Vagina (tissue), 2 donors: ENCODE results near the gene DDX51. TPM values are rescaled to one million over a fixed set of nuclear protein-coding genes. Genes with fewer than 3 reads are reported as not detected.

Experiments used
- DNase-seq, 2 donors: peaks; one replicate each; pipeline ENCODE4 v3.0.0-alpha.2; 2017; ENCODE audit errors: extremely low spot score in 2 of 2
- H3K27ac ChIP-seq: fragments of 200-600 bp; sonication (generic); one replicate; pipeline ENCODE4 v1.5.1; 2019
- H3K27me3 ChIP-seq: fragments of 200-600 bp; sonication (generic); one replicate; pipeline ENCODE4 v1.5.1; 2019
- H3K36me3 ChIP-seq, 2 donors: fragments of 200-600 bp; sonication (generic); one replicate each; pipeline ENCODE4 v1.5.1; 2017 to 2019
- H3K4me1 ChIP-seq: fragments of 200-600 bp; sonication (generic); one replicate; pipeline ENCODE4 v1.5.1; 2019
- H3K4me3 ChIP-seq, 2 donors: fragments of 200-600 bp; sonication (generic); 1 replicate in 1 of 2; 2 replicates in 1 of 2; pipeline ENCODE4 v1.5.1; 2016 to 2019
- H3K9me3 ChIP-seq: fragments of 200-600 bp; sonication (generic); one replicate; pipeline ENCODE4 v1.5.1; 2019
- POLR2A ChIP-seq, 2 donors: fragments of 450-650 bp; IDR thresholded peaks; one replicate each; pipeline ENCODE4 v1.6.1; 2017; ENCODE audit warnings: antibody characterized with exemption in 2 of 2, mild to moderate bottlenecking in 2 of 2, moderate library complexity in 2 of 2
- POLR2AphosphoS5 ChIP-seq, 2 donors: sonication (generic); formaldehyde crosslinking; IDR thresholded peaks; one replicate each; pipeline ENCODE4 v1.9.0; 2017; ENCODE audit warnings: antibody characterized with exemption in 2 of 2, mild to moderate bottlenecking in 2 of 2, low read depth in 1 of 2; ENCODE audit not compliant: insufficient read depth in 1 of 2
- intact Hi-C: fragments of 100-400 bp; cut with DNase I; formaldehyde crosslinking; loops from one replicate; pipeline ENCODE4 v1.15.1; 2023
- total RNA-seq: library from RNA; depleted of rRNA; stranded (reverse); fragments of >200 nt; gene quantifications from one replicate; pipeline ENCODE4 v1.2.3, GENCODE V29; 2016
- TF ChIP-seq, protein P1 (sequence below), 3 experiments: fragments of 450-650 bp in 2 of 3; fragments of 200-600 bp in 1 of 3; sonication (generic) in 1 of 3; IDR thresholded peaks; one replicate each; pipeline ENCODE4 v1.5.1; 2017 to 2019; ENCODE audit warnings: antibody characterized with exemption in 3 of 3, mild to moderate bottlenecking in 2 of 3, moderate library complexity in 2 of 3

DDX51 gene
- total RNA-seq, 1 donor from 2014 or later = 11.3 TPM

DNA sequence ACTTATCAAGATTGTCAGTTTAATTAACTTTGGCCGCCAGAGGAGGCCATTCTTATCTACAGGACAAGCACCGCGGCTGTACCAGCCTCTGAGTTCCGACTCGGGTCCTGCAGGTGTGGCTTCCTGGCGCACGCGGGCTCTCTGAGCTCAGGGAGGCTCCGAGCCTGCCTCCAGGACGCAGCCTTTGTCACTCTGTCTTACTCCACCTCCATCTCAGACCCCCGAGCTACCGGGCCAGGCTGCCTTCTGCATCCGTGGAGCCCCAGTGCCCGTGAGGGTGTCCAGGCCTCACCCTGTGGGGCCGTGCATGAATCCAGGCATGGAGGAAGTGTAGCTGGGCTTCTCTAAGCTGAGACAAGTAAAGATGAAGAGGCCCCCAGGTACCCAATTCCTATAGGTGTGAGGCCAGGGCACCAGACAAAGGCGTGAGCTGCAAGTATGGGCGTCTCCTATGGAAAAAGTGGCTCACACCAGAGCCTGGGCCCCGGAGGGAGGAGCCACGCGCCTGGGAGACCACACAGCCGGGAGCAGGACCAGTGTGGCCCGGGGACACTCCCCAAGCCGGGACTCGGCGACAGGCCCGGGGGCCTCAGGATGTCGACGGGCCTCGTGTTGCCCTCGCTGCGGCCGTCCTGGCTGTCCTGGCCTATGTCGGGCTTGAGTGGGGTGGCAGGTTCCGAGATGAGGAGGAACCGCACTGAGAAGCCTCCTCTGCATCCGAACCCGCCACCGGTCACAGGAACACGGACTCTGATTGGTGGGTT is 42.9 kb upstream of the DDX51 start:
- no peaks in the 10 kb centered on the region for H3K36me3 ChIP-seq
- peaks cover 26% of the 10 kb centered on the region for H3K4me1 ChIP-seq
- H3K4me3 ChIP-seq = no peak overlapping the region
- no peaks in the 10 kb centered on the region for H3K27me3 ChIP-seq
- no peak for DNase-seq
- no peak overlapping the region for H3K27ac ChIP-seq
- intact Hi-C loops = no loop called here
- TF ChIP-seq, protein P1, sequence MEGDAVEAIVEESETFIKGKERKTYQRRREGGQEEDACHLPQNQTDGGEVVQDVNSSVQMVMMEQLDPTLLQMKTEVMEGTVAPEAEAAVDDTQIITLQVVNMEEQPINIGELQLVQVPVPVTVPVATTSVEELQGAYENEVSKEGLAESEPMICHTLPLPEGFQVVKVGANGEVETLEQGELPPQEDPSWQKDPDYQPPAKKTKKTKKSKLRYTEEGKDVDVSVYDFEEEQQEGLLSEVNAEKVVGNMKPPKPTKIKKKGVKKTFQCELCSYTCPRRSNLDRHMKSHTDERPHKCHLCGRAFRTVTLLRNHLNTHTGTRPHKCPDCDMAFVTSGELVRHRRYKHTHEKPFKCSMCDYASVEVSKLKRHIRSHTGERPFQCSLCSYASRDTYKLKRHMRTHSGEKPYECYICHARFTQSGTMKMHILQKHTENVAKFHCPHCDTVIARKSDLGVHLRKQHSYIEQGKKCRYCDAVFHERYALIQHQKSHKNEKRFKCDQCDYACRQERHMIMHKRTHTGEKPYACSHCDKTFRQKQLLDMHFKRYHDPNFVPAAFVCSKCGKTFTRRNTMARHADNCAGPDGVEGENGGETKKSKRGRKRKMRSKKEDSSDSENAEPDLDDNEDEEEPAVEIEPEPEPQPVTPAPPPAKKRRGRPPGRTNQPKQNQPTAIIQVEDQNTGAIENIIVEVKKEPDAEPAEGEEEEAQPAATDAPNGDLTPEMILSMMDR (IDR thresholded peaks at IDR 0.05) = no peak
- peaks cover 9% of the 10 kb centered on the region for H3K9me3 ChIP-seq

DNA sequence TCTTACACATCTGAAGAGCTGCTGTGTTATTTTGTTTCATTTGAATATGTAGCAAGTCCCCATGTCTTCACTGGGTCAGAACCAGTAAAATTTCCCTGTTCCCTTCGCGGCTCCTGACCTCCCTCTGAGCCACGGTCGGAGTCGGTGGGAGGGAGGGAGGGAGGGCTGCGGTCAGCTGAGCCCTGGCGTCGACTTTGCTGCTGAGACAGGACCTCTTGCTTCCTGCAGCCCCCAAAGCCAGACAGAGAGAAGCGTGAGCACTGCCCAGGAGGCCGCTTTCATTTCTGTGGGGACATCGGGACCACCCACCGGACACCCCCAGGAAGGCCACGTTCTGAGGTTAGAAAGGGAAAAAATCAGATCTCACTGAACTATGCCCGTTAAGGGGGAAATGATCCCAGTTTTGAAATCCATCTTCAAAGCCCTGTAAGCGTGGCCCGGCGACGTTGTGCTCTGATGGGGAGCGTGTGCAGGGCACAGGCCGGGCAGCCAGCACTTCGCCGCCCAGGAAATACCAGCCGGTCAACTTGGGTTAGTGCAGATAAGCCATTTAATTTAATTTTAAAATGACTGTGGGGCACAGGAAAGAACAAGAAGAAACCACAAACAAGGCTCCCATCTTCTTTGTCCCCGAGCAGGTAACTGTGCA is 42.2 kb upstream of the DDX51 start:
- Histone ChIP-seq H3K4me1 (peaks cover 23% of the 10 kb centered on the region), H3K27me3 (no peaks in the 10 kb centered on the region), H3K36me3 (no peaks in the 10 kb centered on the region), H3K9me3 (peaks cover 9% of the 10 kb centered on the region), H3K27ac (no peak overlapping the region), H3K4me3 (no peak overlapping the region)
- intact Hi-C loops = no loop called here
- TF ChIP-seq POLR2AphosphoS5 (IDR thresholded peaks at IDR 0.05; ENCODE audit: insufficient read depth in 1 of 2, low read depth in 1 of 2) = no peak
- TF ChIP-seq, protein P1 (IDR thresholded peaks at IDR 0.05) = no peak
- TF ChIP-seq POLR2A (IDR thresholded peaks at IDR 0.05) = no peak
- no peak for DNase-seq

DNA sequence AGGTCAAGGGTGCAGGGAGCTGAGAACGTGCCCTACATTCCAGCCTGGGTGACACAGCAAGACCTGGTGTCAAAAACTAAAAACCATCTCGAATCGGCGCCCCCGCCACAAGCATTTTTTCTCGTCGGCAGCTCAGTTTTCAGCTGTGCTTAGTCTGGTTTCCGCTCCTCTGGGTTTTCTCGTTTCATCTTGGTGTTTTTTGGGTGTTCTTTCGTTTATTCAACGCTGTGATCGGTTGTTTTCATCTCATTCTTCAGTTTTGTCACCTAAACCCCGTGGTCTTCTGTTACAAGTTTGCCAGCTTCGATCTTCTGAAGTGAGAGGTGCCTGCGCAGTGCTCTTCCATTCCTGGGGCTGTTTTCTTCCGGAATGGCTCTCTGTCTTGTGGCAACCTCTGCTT is 41.6 kb upstream of the DDX51 start:
- no peak overlapping the region for H3K4me3 ChIP-seq
- H3K27ac ChIP-seq = no peak overlapping the region
- H3K4me1 ChIP-seq = peaks cover 17% of the 10 kb centered on the region
- peaks cover 9% of the 10 kb centered on the region for H3K9me3 ChIP-seq
- TF ChIP-seq POLR2A (IDR thresholded peaks at IDR 0.05) (no peak), POLR2AphosphoS5 (IDR thresholded peaks at IDR 0.05; ENCODE audit: insufficient read depth in 1 of 2, low read depth in 1 of 2) (no peak)
- TF ChIP-seq, protein P1 (IDR thresholded peaks at IDR 0.05) = no peak
- H3K27me3 ChIP-seq = no peaks in the 10 kb centered on the region
- DNase-seq = no peak
- intact Hi-C loops = no loop called here
- H3K36me3 ChIP-seq = no peaks in the 10 kb centered on the region

DNA sequence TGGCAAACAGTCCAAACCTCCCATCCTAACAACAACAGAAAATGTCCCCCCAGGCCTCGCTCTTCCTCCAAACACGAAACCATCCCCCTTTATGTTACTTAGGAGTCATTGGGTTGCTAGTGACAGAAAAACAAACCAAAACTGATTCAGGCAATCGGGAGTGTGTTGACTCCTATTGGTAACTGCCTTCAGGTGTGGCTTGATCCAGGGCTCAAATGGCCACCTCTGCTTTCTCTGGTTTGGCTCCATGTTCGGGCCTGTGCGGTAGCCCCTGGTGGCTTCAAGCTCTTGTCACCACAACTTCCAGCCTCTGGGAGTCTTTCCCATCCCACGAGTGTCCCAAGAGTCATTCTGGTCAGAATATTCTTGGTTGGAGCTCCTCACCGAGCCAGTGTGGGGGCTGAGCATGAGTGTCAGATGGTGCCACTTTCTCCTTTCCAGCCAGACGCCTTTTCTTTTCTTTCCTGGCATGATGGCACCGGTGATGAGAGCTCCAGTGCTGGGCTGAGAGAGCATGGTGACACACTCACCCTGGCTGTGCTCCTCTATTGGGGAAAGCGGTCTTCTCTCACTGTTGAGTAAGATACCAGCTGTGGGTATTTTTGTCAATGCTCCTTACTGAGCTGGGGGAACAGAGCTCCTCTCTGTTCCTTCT is 38.7 kb upstream of the DDX51 start:
- Histone ChIP-seq H3K27me3 (no peaks in the 10 kb centered on the region), H3K27ac (no peak overlapping the region), H3K4me1 (no peaks in the 10 kb centered on the region), H3K4me3 (no peak overlapping the region), H3K9me3 (peaks cover 9% of the 10 kb centered on the region), H3K36me3 (no peaks in the 10 kb centered on the region)
- DNase-seq = no peak
- intact Hi-C loops = no loop called here
- TF ChIP-seq, protein P1 (IDR thresholded peaks at IDR 0.05) = no peak
- TF ChIP-seq POLR2AphosphoS5 (IDR thresholded peaks at IDR 0.05; ENCODE audit: insufficient read depth in 1 of 2, low read depth in 1 of 2) (no peak), POLR2A (IDR thresholded peaks at IDR 0.05) (no peak)
